Stimulated activated CD4-positive, alpha-beta T cell treated with anti-CD3 and anti-CD28 coated beads, Interleukin-2, amount 100 ng/mL, for 4 hours (primary cell): ENCODE results near the gene DHX29.

Experiments used
- DNase-seq: peaks from one replicate; pipeline ENCODE4 v3.0.0-alpha.2; 2020; ENCODE audit warnings: low read depth

The DHX29 gene

DNA sequence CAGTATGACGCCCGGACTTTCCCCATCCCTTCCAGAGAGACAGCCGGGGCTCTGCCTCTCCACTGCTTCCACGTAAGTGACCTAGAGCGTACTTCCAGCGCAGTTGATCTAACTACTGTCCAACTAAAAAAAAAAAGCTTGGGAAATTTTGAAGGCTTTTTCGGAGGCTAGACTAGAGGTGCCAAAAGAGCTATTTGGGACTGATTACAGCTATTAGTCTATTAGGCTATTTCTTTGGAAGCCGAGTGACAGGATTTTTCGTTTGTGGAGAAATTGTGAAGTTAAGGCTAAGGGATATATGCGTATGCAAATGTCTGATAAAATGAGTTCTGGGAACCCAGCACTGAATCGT lies 75.6 kb downstream of the DHX29 start:
- DNase-seq, result no peak

DNA sequence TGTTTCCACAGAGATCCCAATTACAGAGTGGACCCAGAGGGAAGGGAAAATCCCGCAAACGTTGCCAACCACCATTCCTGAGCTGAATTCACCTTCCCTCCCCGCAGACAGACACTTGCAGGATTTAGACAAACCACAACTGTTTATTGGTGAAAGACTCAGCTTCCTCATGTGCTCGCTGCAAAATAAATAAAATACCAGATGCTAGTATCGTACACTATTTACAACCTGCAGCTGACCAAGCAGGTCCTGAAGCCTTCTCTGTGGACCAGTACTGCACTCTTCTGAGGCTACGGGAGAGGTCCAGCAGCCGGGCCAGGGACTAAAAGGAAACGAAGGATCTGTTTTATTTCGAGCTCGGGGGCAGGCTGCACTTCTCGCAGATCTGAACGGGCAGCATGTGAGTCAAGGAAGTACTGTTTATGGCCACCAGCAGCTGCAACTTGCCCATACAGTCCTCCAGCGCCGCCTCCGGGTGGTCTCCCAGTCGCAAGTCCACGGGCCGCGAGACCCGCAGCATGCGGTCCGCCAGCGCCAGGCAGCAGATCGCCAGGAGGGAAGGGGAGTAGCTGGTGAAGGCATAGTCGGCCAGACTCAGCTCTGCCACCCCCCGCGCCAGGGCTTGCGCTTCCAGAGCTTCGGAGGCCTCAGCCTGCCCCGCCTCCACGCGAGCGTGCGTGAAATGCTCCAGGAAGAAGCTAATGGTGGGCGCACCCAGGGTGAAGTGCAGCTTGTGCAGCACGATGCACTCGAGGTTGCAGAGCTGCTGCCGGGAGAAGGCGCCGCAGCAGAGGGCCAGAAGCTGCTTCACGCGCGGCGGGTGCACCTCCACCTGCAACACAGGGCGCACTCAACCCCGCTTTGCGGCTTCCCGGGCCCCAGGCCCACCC lies 76.2 kb downstream of the DHX29 start:
- no peak for DNase-seq

DNA sequence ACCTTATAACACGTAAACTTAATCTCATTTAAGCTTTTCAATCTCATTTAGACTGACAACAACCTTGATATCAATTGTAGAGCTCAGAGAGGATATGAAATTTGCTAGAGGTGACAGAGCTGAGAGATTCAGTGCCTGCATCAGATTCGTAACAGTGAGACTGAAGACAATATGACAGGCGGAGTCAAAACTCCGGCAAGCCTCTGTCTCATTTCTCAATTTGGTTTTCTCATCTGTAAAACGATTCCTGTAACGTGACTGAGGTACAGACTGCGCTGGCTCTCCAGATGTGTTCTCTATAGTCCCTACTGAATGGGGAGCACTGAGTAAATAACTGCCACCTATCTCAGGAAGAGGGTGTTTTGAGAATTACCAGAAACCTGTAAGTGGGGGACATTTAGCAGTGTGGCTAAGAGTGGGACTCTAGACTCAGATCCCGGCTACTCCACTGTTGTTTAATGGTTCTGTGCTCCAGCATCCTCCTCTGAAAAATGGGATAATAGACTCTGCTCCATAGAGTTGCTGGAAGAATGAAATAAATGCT lies 77.3 kb downstream of the DHX29 start:
- DNase-seq, result no peak

DNA sequence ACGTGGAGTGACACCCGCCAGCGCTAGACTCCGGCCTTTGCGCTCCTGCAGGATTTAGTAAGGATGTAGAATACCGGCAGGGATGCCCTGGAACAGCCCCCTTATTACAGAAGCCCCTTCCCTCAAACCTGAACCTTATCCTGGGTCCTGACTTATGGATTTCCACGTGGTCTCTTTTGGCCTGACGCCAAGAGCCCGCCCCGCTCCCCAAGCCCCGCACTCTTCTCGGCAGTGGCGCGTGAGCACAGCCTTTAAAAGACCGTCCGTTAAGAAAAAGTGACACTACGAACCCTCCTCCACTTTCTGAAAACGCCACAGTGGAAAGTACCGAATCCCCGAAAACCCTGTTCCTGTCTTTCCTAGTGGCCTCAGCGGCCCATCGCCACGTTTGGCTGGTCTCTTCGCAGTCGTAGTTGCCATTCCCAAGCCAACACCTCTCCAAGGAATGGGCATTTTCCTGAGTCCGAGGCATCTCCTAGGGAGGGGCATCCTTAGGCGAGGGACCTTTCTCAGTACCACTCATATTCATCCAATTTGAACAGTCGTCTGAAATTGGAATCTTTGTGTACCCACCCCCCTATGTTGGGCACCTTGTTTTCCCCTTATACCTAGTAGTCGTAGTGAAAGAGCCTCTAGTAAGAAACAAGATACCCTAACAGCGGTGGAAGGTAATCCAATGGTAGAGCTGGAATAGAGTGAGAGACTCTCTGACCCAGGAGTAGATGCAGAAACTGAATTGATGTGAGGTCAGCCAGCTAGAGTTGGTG lies 79.6 kb downstream of the DHX29 start:
- no peak for DNase-seq

DNA sequence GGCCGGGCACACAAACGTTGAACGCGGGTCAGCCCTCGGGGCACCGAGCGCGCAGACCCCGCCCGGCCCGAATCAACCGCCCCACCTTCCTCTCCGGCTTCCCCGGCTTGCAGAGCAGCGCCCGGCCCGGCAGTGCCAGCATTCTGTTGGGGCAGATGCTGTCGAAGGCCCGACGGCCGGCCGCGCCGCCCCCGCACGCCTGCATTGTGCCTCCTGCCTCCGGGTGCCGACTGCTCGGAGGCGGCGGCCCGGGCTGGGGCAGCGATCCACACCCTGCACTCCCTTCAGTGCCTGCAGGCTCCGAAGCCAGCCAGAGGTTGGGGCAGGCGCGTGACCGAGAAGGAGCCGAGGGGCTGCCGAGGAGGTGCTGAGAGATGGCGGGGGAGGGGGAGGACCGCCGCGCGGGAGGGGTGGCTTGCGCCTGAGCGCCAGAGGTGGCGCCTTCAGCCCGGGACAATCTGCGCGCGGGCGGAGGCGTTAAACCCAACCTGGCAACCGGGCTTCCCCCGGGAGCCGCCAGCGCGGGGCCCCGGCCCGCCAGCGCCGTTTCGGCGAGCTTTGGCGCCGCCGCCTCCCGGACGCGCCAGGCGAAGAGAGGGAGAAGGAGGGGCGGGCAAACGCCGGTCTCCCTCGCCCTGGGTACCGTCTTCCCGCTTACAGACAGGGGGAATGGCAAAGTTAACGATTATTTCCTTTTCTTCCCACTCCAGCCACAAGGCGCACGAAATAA lies 80.4 kb downstream of the DHX29 start, which contains the start of gene MCIDAS:
TSS of gene MCIDAS (minus strand) at position 382 of the 730 bp plus-strand sequence. CDS start at position 205, 177 bp downstream.
- peak; percentile 52 for DNase-seq

DNA sequence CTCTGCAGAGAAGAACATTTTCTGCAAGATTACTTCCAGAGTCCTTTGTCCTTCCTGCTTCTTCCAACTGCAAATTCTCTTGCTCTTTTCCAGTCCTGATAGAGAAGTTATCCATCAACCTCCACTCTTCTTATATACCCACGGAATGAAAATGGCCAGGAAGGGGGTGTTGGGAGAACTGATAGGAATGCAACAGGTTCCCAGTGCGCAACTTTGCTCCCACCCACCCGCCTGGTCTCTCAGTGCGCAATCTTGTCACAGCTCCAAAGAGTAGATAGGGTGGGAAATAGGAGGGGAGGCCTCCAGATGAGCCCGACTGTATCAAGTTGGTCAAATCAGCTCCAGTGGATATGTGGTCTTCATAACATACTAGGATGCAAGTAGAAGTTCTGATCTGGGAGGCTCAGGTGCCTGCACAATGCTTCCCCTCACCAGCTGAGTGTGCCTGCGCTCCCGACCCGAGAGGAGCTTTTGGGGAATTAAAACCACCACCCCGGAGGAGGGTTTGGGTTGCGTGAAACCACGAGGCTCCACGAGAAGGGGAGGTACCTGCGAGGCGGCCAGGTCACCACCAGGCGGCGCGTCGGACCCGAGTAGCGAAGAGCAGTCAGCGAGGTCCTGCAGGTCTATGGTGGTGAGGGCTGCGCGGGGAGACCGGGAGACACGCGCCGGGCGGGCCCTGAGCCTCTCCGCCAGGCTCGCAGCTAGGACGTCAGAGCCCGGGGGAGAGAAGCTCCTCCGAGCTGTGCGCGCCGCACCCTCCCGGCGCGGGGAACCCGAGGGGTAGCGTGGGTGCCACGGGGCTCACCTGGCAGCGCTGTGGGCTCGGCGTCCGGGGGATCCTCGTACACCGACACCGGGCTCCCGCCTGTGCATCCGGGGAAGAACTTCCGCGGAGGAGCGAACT lies 81.2 kb downstream of the DHX29 start:
- peak; percentile 25 for DNase-seq

DNA sequence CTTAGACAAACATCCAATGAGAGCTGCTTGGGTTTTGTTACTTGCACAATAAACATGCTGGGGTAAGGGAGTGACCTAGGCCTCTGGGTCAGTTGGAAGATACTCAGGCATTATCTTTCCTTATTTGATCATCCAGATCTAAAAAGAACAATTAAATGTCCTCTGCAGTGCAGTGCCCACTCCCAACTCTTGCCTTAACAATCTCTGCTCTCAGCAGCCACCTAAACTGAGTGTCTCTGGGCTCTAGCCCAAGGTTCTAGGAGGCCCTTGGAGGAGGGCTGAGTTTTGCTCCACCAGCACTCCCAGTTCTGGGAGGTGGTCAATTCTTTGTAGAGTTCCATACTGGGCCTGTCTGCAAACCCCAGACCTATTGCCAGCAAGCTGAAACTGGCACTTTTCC lies 82.1 kb downstream of the DHX29 start:
- DNase-seq, result no peak

DNA sequence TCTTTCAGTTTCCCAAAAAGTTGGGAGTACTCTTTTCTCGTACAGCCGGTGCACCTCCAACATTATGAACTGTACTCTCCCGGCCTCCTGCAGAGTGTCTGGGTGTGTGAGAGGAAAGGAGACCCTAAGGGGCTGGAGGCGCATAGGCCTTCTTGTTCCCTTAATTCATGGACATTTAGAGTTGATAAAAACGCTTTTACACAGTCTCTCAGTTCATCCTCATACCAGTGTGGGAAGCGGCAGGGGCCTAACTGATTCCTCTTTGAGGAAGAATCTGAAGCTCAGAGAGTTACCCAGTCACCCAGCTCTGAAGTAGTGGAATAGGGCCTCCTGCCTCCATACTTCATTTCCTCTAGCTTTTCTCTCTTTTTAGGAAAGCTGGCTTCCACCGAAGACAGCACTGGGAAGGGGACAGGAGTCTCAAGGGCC lies 83.7 kb downstream of the DHX29 start:
- DNase-seq, result no peak

DNA sequence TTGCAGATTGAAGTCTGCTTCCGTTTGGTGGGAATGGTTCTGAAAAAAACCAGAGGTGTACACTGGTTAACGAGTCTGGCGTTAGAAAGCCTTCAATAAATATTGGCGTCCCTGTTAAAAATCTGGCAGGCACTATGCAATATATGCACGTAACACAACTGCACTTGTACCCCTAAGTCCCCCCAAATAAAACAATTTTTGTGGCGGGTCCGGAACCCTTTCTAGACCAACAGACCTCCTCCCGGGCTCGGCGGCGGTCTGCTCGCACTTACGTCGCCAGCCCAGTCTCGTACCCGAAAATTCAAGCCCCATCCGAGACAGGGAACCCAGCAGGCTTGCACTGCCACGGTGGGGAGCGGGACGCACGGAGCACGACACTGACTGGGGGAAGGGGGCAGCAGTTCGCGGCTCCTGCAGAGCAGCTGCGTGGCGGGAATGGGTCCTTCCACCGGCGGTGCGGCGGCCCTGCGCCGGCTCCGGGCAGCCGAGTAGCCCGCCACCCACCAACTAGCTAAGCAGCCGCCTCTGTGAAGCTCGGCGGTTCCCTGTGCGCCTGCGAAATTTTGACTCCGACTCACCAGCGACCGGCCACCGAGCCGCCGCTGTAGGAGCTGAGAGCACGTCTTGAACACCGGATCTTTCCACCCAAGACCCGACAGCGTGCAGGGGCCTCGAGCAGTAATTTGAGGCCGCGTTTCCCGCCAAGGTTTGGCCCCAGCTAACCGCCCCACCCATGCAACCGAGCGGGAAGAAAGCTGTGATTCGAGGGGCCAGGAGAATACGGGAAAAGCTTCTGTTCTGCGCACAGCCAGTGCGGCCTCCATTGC lies 84.3 kb downstream of the DHX29 start:
- no peak for DNase-seq

DNA sequence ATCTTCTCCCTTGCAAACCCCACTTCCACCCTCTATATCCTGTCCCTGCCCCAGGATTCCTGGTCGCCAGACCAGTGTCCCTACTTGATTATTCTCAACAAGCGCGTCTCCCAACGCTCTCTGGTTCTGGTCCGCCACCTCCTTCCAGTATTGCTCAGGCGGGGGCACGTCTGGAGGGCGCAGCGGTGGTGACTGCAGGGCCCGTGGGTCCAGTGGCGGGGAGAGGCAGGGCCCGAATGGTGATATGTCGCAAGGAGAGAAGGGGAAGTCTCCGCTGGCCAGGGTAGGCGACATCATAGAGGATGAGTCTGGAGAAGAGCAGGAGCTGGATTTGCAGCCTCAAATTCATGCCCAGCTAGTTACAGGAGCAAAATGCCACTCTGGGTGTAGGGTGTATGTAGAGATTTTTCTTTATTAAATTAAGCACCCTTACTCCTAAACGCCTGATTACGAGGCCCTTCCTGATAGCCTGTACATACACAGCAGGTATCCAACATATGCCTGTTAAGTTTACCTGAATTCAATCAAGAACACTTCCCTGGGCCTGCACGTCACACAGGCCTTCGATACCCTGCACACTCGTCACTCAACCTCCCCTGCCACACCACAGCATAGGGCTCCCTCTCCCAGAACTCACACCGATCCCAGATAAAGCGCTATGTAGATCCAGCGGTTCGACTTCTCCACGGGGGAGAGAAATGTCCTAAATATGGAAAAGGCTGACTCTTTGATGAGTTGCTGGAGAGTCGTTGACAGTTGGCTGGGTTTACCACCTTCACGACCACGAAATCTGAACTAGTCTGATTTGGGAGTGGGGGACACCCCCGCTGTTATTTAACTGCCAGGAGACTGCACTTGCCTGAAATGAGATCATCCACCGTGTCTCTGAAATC lies 85.2 kb downstream of the DHX29 start:
- no peak for DNase-seq

DNA sequence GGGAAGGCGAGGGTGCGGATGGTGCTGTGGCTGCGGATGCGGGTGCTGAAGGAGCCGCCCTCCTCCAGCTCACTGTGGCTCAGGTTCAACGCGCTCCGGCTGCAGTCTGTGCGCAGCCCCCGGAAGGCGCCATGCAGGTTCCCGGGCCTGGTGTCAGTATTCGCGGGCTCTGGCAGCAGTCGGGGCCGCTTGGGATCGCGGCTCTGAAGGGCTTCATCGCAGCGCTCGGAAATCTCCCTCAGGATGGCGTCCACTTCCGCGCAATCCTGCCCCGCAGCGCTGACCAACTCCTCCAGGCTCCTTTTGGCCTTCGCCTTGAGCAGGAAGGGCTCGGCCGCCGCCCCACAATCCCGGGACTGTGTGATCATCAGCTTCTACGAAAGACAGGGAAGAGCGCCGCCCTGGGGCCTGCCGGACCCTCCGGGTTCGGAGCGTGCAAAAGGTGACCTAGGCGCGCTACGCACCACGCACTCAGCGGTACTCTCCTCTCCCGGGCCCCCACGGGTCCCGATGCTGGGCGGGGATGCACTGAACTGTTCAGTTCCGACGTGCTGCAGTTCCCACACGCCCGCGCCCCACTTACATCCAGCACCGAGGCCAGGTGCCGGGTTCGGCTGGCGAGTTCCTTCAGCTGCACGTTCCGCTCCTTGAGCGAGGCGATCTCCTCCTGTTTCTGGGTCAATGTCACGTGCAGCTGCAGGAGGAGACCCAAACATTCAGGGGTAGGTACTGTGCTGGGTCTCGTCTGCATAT lies 86.9 kb downstream of the DHX29 start:
- no peak for DNase-seq

DNA sequence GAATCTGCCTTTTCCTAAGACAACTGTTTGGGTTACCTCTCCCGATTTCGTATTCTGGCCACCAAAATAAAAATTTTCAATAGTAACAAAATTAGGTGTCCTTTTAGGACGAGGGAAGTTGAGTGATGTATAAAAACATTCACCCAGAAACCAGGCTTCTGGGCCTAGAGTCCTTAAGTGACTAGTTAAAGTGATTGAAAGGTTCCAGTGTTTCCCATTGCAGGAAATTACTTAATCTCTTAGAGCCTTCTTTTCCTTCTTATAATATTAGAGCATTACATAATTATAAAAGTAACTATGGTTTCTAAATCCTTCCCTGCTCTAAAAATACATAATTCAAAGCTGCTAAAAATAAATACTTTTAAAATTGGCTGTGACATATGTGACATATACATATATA lies 87.7 kb downstream of the DHX29 start:
- DNase-seq, result no peak

DNA sequence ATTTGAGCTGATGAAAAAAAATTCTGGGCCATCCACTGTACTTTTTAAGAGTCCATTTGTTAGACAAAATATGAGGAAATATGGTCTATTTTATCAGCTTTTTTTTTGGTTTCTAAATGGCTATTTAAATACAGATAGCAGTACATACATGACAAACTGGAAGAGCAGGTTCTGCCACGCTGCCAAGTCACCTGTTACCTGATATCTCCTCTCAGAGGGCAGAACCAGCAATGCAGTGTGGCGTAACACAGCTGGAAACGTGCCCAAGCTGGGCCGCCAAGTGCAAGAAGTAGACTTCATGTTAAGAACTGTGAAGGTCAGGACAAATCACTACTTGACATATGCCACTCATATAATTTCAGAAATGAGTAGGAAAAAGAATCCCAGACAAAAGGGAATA lies 88.5 kb downstream of the DHX29 start:
- DNase-seq, result no peak

DNA sequence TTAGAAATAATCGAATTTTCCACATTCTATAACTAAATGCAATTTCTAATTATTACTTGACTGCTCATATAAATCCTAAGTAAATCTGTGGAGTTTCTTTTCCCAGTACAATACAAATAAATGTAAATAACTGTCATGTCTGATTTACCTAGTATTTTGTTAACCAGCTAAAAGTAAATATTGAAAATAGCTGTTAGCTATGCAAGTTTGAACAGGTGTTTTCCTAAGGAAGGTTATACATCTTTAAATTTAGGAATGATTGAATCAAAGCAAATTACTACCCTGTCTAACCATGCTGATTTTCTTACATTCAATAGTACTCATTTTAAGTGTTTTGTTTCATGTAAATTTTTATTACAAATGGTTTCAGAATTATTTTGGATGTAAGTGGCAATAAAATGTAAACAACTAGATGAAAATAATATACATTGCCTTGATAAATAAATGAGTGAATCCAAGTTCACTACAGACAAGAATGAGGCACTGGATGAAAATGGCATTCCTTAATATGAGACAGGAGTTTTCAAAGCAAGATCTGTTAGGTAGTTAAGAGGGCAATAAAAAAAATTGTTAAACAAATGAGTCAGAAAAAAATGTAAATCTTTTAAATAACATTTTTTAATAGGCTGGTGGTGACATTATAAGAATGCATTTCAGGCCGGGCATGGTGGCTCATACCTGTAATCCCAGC lies 96.2 kb downstream of the DHX29 start:
- no peak for DNase-seq
